ENCODE measurements around the gene TRAF3.

- TF ChIP-seq CTCF (conservative IDR thresholded peaks at IDR 0.05 in 1 of 2, IDR thresholded peaks at IDR 0.05 in 1 of 2; ENCODE audit: extremely low read depth in 1 of 2, insufficient read depth in 1 of 2, low read depth in 1 of 2, low read length in 2 of 2) (no peak), EZH2 (IDR thresholded peaks at IDR 0.05; ENCODE audit: borderline replicate concordance, low read length) (no peak)
These were observed 34.7 kb downstream of the TRAF3 start for GRCh38 chr14:102811971-102812370.
